HepG2 (cell line): ENCODE measurements around the gene NOL4L. TPM values are rescaled to one million over a fixed set of nuclear protein-coding genes. Genes with fewer than 3 reads are reported as not detected.

ENCODE experiments used
- ARID4A ChIP-seq: sonication (generic); formaldehyde crosslinking; IDR thresholded peaks from 2 replicates; pipeline ENCODE4 v1.5.0; 2020; ENCODE audit warnings: mild to moderate bottlenecking, missing genetic modification reagents, borderline replicate concordance
- JUNB ChIP-seq: sonication (generic); formaldehyde crosslinking; IDR thresholded peaks from 2 replicates; pipeline ENCODE4 v1.8.0; 2022; ENCODE audit warnings: missing genetic modification reagents, mild to moderate bottlenecking, borderline replicate concordance
- MIXL1 ChIP-seq: IDR thresholded peaks from 2 replicates; pipeline ENCODE4 v1.6.1; 2016
- MZF1 ChIP-seq: sonication (generic); formaldehyde crosslinking; IDR thresholded peaks from 2 replicates; pipeline ENCODE4 v1.8.1; 2023; ENCODE audit warnings: mild to moderate bottlenecking, missing genetic modification reagents, borderline replicate concordance
- PRDM10 ChIP-seq: sonication (generic); formaldehyde crosslinking; IDR thresholded peaks from 2 replicates; pipeline ENCODE4 v1.4.0; 2020; ENCODE audit warnings: low read depth, missing genetic modification reagents
- RARG ChIP-seq: sonication (generic); formaldehyde crosslinking; IDR thresholded peaks from 2 replicates; pipeline ENCODE4 v1.4.0; 2020; ENCODE audit warnings: low read depth, mild to moderate bottlenecking, missing genetic modification reagents
- SOX5 ChIP-seq: IDR thresholded peaks from 2 replicates; pipeline ENCODE4 v1.6.1; 2016; ENCODE audit warnings: borderline replicate concordance
- SP140L ChIP-seq: sonication (generic); formaldehyde crosslinking; IDR thresholded peaks from 2 replicates; pipeline ENCODE4 v1.4.0; 2020; ENCODE audit warnings: missing genetic modification reagents, borderline replicate concordance
- TSC22D2 ChIP-seq: sonication (generic); formaldehyde crosslinking; IDR thresholded peaks from 2 replicates; pipeline ENCODE4 v1.5.1; 2020; ENCODE audit warnings: missing genetic modification reagents, mild to moderate bottlenecking, borderline replicate concordance
- ZNF333 ChIP-seq: sonication (generic); formaldehyde crosslinking; IDR thresholded peaks from 2 replicates; pipeline ENCODE4 v1.4.0; 2020; ENCODE audit warnings: mild to moderate bottlenecking, missing genetic modification reagents, borderline replicate concordance
- ZNF558 ChIP-seq: sonication (generic); formaldehyde crosslinking; IDR thresholded peaks from 2 replicates; pipeline ENCODE4 v1.9.0; 2022; ENCODE audit warnings: mild to moderate bottlenecking, missing genetic modification reagents, borderline replicate concordance
- ZNF740 ChIP-seq: sonication (generic); formaldehyde crosslinking; IDR thresholded peaks from 2 replicates; pipeline ENCODE4 v1.4.0; 2020; ENCODE audit warnings: missing genetic modification reagents
- polyA plus RNA-seq, 8 experiments: library from polyadenylated mRNA; depleted of rRNA in 3 of 8; stranded (reverse) in 7 of 8; unstranded in 1 of 8; fragments of >200 nt; fragmentation: Illumina TruSeq in 4 of 8; extraction: Trizol in 4 of 8; gene quantifications; 2 replicates each; pipeline versions ENCODE4 v1.2.1 to v1.2.3, GENCODE V29; 2011 to 2016; ENCODE audit warnings: low read depth in 4 of 8, missing spikeins in 1 of 8, mixed read lengths in 1 of 8; ENCODE audit not compliant: insufficient read depth in 1 of 8
- total RNA-seq, 5 experiments: library from RNA; depleted of rRNA; stranded (reverse); fragments of >200 nt; fragmentation: Illumina TruSeq; extraction: Trizol; gene quantifications; 2 replicates each; pipeline ENCODE4 v1.2.3, GENCODE V29; 2016; ENCODE audit warnings: low read depth in 1 of 5

Gene NOL4L
- total and polyA plus RNA-seq, 2 of the 13 experiments (the other 11 are each of a cell fraction or from before 2014, with no cell fraction given), result 16.6 to 35.4 TPM

GRCh38 chr20:32541323-32542258 is 43.5 kb downstream of the NOL4L start (continued):
- TF ChIP-seq PRDM10 (CRISPR knock-in tag) (peak; percentile 92), RARG (CRISPR knock-in tag) (no peak), JUNB (no peak), SP140L (CRISPR knock-in tag) (no peak), ZNF558 (CRISPR knock-in tag) (peak; percentile 85; the same call in 1 of the 2 replicates), ARID4A (CRISPR knock-in tag) (peak; percentile 91), SOX5 (CRISPR knock-in tag) (peak; percentile 89), ZNF740 (peak; percentile 93), TSC22D2 (CRISPR knock-in tag) (peak; percentile 94; the same call in 1 of the 2 replicates), MIXL1 (CRISPR knock-in tag) (peak; percentile 84), ZNF333 (CRISPR knock-in tag) (peak; percentile 89), MZF1 (peak; percentile 95; the same call in 1 of the 2 replicates)
